ENCODE data around the gene L3MBTL2.

The L3MBTL2 gene

GRCh38 chr22:41271787-41272186 is 66.7 kb downstream of the L3MBTL2 start:
- no peak for DNase-seq
- Histone ChIP-seq H3K4me2 (ENCODE audit: low read depth, low read length) (no peak overlapping the region), H3K27ac (ENCODE audit: low read length) (no peak overlapping the region), H3K4me1 (ENCODE audit: low read length) (no peaks in the 10 kb centered on the region), H3F3A (ENCODE audit: insufficient read depth, low read length) (no peaks in the 10 kb centered on the region), H3K79me2 (ENCODE audit: low read length) (peaks cover 32% of the 10 kb centered on the region), H3K9ac (ENCODE audit: low read length) (no peak overlapping the region), H3K9me3 (replicated peaks; ENCODE audit: insufficient read depth, low read length) (no peaks in the 10 kb centered on the region), H3K27me3 (replicated peaks; ENCODE audit: insufficient read depth, low read length) (no peaks in the 10 kb centered on the region), H2AFZ (ENCODE audit: low read length) (no peak overlapping the region), H4K20me1 (ENCODE audit: insufficient read depth, low read length) (no peaks in the 10 kb centered on the region), H3K4me3 (ENCODE audit: low read length) (no peak overlapping the region), H3K9me2 (replicated peaks; ENCODE audit: insufficient read depth, low read length) (no peaks in the 10 kb centered on the region), H3K36me3 (replicated peaks; ENCODE audit: insufficient read depth, low read length) (peaks cover 26% of the 10 kb centered on the region)
- TF ChIP-seq EZH2 (optimal IDR thresholded peaks at IDR 0.05; ENCODE audit: low read depth, low read length), result no peak
- no peak for TF ChIP-seq CTCF (IDR thresholded peaks at IDR 0.05; ENCODE audit: low read length)
- no peak for TF ChIP-seq EZH2phosphoT487 (IDR thresholded peaks at IDR 0.05; ENCODE audit: low read length)

- Histone ChIP-seq H3K4me3 (ENCODE audit: low read length) (no peak overlapping the region), H3K27me3 (replicated peaks; ENCODE audit: insufficient read depth, low read length) (no peaks in the 10 kb centered on the region), H3K79me2 (ENCODE audit: low read length) (peaks cover 26% of the 10 kb centered on the region), H2AFZ (ENCODE audit: low read length) (no peak overlapping the region), H3K27ac (ENCODE audit: low read length) (no peak overlapping the region), H3K9me2 (replicated peaks; ENCODE audit: insufficient read depth, low read length) (no peaks in the 10 kb centered on the region), H3K4me2 (ENCODE audit: low read depth, low read length) (no peak overlapping the region), H3F3A (ENCODE audit: insufficient read depth, low read length) (no peaks in the 10 kb centered on the region), H3K9me3 (replicated peaks; ENCODE audit: insufficient read depth, low read length) (no peaks in the 10 kb centered on the region), H3K9ac (ENCODE audit: low read length) (no peak overlapping the region), H4K20me1 (ENCODE audit: insufficient read depth, low read length) (no peaks in the 10 kb centered on the region), H3K36me3 (replicated peaks; ENCODE audit: insufficient read depth, low read length) (peaks cover 26% of the 10 kb centered on the region), H3K4me1 (ENCODE audit: low read length) (no peaks in the 10 kb centered on the region)
- TF ChIP-seq EZH2phosphoT487 (IDR thresholded peaks at IDR 0.05; ENCODE audit: low read length) (no peak), CTCF (IDR thresholded peaks at IDR 0.05; ENCODE audit: low read length) (no peak), EZH2 (optimal IDR thresholded peaks at IDR 0.05; ENCODE audit: low read depth, low read length) (no peak)
- no peak for DNase-seq
Measured at GRCh38 chr22:41273128-41273527, 68.0 kb downstream of the L3MBTL2 start.

- Histone ChIP-seq H3K27ac (ENCODE audit: low read length) (no peak overlapping the region), H2AFZ (ENCODE audit: low read length) (no peak overlapping the region), H3K4me1 (ENCODE audit: low read length) (no peaks in the 10 kb centered on the region), H3K36me3 (replicated peaks; ENCODE audit: insufficient read depth, low read length) (peaks cover 19% of the 10 kb centered on the region), H3K9me2 (replicated peaks; ENCODE audit: insufficient read depth, low read length) (no peaks in the 10 kb centered on the region), H3K79me2 (ENCODE audit: low read length) (peaks cover 27% of the 10 kb centered on the region), H4K20me1 (ENCODE audit: insufficient read depth, low read length) (no peaks in the 10 kb centered on the region), H3K9ac (ENCODE audit: low read length) (no peak overlapping the region), H3K4me2 (ENCODE audit: low read depth, low read length) (no peak overlapping the region), H3K27me3 (replicated peaks; ENCODE audit: insufficient read depth, low read length) (no peaks in the 10 kb centered on the region), H3K4me3 (ENCODE audit: low read length) (no peak overlapping the region), H3K9me3 (replicated peaks; ENCODE audit: insufficient read depth, low read length) (no peaks in the 10 kb centered on the region), H3F3A (ENCODE audit: insufficient read depth, low read length) (no peaks in the 10 kb centered on the region)
- no peak for DNase-seq
- no peak for TF ChIP-seq CTCF (IDR thresholded peaks at IDR 0.05; ENCODE audit: low read length)
- TF ChIP-seq EZH2phosphoT487 (IDR thresholded peaks at IDR 0.05; ENCODE audit: low read length), result no peak
- TF ChIP-seq EZH2 (optimal IDR thresholded peaks at IDR 0.05; ENCODE audit: low read depth, low read length), result no peak
Measured at GRCh38 chr22:41274856-41275255, 69.7 kb downstream of the L3MBTL2 start.

Measured in MM.1S (cell line).